ENCODE results near the gene DGKB. TPM values are rescaled to one million over a fixed set of nuclear protein-coding genes. Genes with fewer than 3 reads are reported as not detected.

The DGKB gene
- total and polyA plus RNA-seq, 2 of the 8 experiments (the other 6 are each of a cell fraction or from before 2014, with no cell fraction given): 1.9 to 2.6 TPM

- WGBS, 2 experiments (ENCODE audit: extremely low coverage in 1 of 2, insufficient coverage in 1 of 2, insufficient read length in 1 of 2, insufficient replicate concordance in 2 of 2, low coverage in 1 of 2, low lambda C conversion rate in 2 of 2, missing lambda C conversion rate in 1 of 2): 78% methylated on average over 3 of the region's 3 CpGs; no CpG with 5 or more reads in 1 of the 2 experiments
- no peak for DNase-seq (ENCODE audit: low read depth in 1 of 2, low spot score in 2 of 2)
- Histone ChIP-seq H2BK5ac (ENCODE audit: low read depth, low read length) (no peak overlapping the region), H3K79me1 (ENCODE audit: low read depth, low read length) (no peaks in the 10 kb centered on the region), H3K9ac (replicated peaks in 1 of 4; ENCODE audit: extremely low read depth in 1 of 4, low read depth in 3 of 4, low read length in 3 of 4) (no peak overlapping the region), H3K27ac (ENCODE audit: low read depth, low read length) (no peak overlapping the region), H3K27me3 (replicated peaks in 1 of 4; ENCODE audit: control insufficient read depth in 3 of 4, extremely low read depth in 1 of 4, insufficient read depth in 3 of 4, low read length in 3 of 4) (no peaks in the 10 kb centered on the region), H2BK20ac (ENCODE audit: low read length) (no peak overlapping the region), H3K4me3 (ENCODE audit: extremely low read depth in 1 of 4, insufficient read depth in 2 of 4, low read depth in 3 of 4, low read length in 4 of 4) (no peak overlapping the region), H3K9me3 (ENCODE audit: insufficient read depth in 2 of 2, low read depth in 1 of 2, low read length in 1 of 2) (no peaks in the 10 kb centered on the region), H2AK5ac (ENCODE audit: low read depth, low read length) (no peak overlapping the region), H3K23ac (ENCODE audit: insufficient read length) (no peak overlapping the region), H3K36me3 (ENCODE audit: control insufficient read depth in 2 of 4, insufficient read depth in 4 of 4, low read length in 3 of 4) (no peaks in the 10 kb centered on the region), H3K79me2 (ENCODE audit: control insufficient read depth in 1 of 2, insufficient read depth in 2 of 2, low read length in 2 of 2) (no peaks in the 10 kb centered on the region), H2BK120ac (replicated peaks; ENCODE audit: low read depth, low read length) (no peak overlapping the region), H3K23me2 (ENCODE audit: low read depth, low read length) (no peaks in the 10 kb centered on the region), H4K8ac (ENCODE audit: extremely low read depth, insufficient read depth, low read length) (no peak overlapping the region), H3K4me1 (replicated peaks in 1 of 4; ENCODE audit: control insufficient read depth in 3 of 4, insufficient read depth in 4 of 4, low read length in 3 of 4) (no peaks in the 10 kb centered on the region), H4K91ac (replicated peaks; ENCODE audit: insufficient read length, low read length) (no peak overlapping the region), H2BK15ac (ENCODE audit: low read length) (no peak overlapping the region), H3K4me2 (ENCODE audit: insufficient read depth in 1 of 2, low read depth in 2 of 2, low read length in 2 of 2) (no peak overlapping the region), H3K4ac (replicated peaks; ENCODE audit: insufficient read length, low read depth, low read length) (no peak overlapping the region), H3K14ac (ENCODE audit: insufficient read length) (no peak overlapping the region), H4K5ac (ENCODE audit: insufficient read length, low read depth, low read length) (no peak overlapping the region), H3K18ac (ENCODE audit: extremely low read depth, low read length) (no peak overlapping the region), H3K56ac (replicated peaks; ENCODE audit: insufficient read length, low read depth, low read length) (no peak overlapping the region), H2BK12ac (ENCODE audit: low read depth, low read length) (no peak overlapping the region), H2AFZ (ENCODE audit: low read length) (no peak overlapping the region), H4K20me1 (replicated peaks in 1 of 2; ENCODE audit: control insufficient read depth in 1 of 2, insufficient read depth in 2 of 2, low read length in 2 of 2) (no peaks in the 10 kb centered on the region)
- FAIRE-seq: no peak
- POLR2A ChIA-PET (ENCODE audit: partially characterized antibody): no interaction called here
- CTCF ChIA-PET (ENCODE audit: partially characterized antibody): interaction anchor here (0.6 to 1.5 kb wide), 3 partner anchors 9 to 686 kb away, joined by 3 to 7 read pairs (median 4); no protein-coding TSS in a partner anchor
- TF ChIP-seq CTCF (IDR thresholded peaks at IDR 0.05; ENCODE audit: control extremely low read depth in 1 of 3, insufficient read depth in 1 of 3, low read depth in 1 of 3, low read length in 3 of 3) (peak; percentile 5 to 29 (median 10); a peak in 3 of 4 replicates), MAFK (IDR thresholded peaks at IDR 0.05; ENCODE audit: low read depth, low read length) (no peak), USF2 (IDR thresholded peaks at IDR 0.05; ENCODE audit: low read length) (no peak), MAX (IDR thresholded peaks at IDR 0.05) (no peak), RAD21 (IDR thresholded peaks at IDR 0.05 in 1 of 2, conservative IDR thresholded peaks at IDR 0.05 in 1 of 2; ENCODE audit: low read depth in 2 of 2, low read length in 2 of 2) (peak; percentile 53 to 56)
Observed at GRCh38 chr7:14446829-14447228, 455.7 kb downstream of the DGKB start.

All from H1 (cell line).